ENCODE measurements around the gene CACNA1C.
A peak's percentile ranks its signal among the peaks of the same experiment; 100 is the strongest.

CACNA1C gene

GRCh38 chr12:2642896-2643425, 590.2 kb downstream of the CACNA1C start:
- no peak overlapping the region for H3K9ac ChIP-seq (ENCODE audit: low read length)
- no peak overlapping the region for H3K4me3 ChIP-seq (ENCODE audit: low read length)
- no peak overlapping the region for H3K27ac ChIP-seq (ENCODE audit: low read depth, low read length)
- no peaks in the 10 kb centered on the region for H3K27me3 ChIP-seq (ENCODE audit: control insufficient read depth, insufficient read depth, low read length)
- H3K4me1 ChIP-seq (ENCODE audit: control insufficient read depth, insufficient read depth, low read length) = peaks cover 8% of the 10 kb centered on the region
- no peaks in the 10 kb centered on the region for H3K36me3 ChIP-seq (ENCODE audit: control insufficient read depth, insufficient read depth, low read length)

DNA sequence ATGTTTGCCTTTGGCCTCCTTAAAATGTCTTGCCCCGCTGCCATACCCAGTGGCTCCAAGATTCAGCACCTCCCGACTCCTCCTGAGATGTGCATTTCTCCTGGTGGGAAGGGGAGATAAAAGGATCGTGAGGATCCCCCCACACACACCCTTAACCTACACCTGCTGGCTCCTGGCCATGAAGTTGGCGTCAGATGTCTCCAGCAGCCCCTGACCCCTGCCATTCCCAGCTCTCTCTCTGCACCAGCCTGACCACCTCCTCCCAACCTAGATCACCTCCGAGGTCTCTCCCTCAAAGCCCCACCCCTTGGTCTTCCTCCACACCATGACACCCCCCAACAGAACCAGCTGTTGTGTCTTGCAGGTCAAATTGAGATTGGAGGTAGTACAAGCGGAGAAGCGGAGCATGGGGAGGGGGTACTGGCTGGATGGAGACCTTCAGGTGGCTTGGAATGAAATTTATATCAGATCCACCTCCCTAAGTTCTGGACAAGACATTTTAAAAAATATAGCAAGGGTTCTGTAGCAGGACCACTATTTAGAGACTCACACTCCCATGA, 590.9 kb downstream of the CACNA1C start:
- Histone ChIP-seq H3K4me3 (ENCODE audit: low read length) (no peak overlapping the region), H3K27me3 (ENCODE audit: control insufficient read depth, insufficient read depth, low read length) (no peaks in the 10 kb centered on the region), H3K27ac (ENCODE audit: low read depth, low read length) (no peak overlapping the region), H3K9ac (ENCODE audit: low read length) (no peak overlapping the region), H3K4me1 (ENCODE audit: control insufficient read depth, insufficient read depth, low read length) (peaks cover 8% of the 10 kb centered on the region), H3K36me3 (ENCODE audit: control insufficient read depth, insufficient read depth, low read length) (no peaks in the 10 kb centered on the region)

- H3K27ac ChIP-seq (ENCODE audit: low read depth, low read length) = no peak overlapping the region
- H3K27me3 ChIP-seq (ENCODE audit: control insufficient read depth, insufficient read depth, low read length) = no peaks in the 10 kb centered on the region
- H3K36me3 ChIP-seq (ENCODE audit: control insufficient read depth, insufficient read depth, low read length) = no peaks in the 10 kb centered on the region
- peaks cover 12% of the 10 kb centered on the region for H3K4me1 ChIP-seq (ENCODE audit: control insufficient read depth, insufficient read depth, low read length)
- H3K9ac ChIP-seq (ENCODE audit: low read length) = no peak overlapping the region
- H3K4me3 ChIP-seq (ENCODE audit: low read length) = no peak overlapping the region
Observed at GRCh38 chr12:2644683-2645405, 592.1 kb downstream of the CACNA1C start.

- Histone ChIP-seq H3K27me3 (ENCODE audit: control insufficient read depth, insufficient read depth, low read length) (no peaks in the 10 kb centered on the region), H3K36me3 (ENCODE audit: control insufficient read depth, insufficient read depth, low read length) (no peaks in the 10 kb centered on the region), H3K27ac (ENCODE audit: low read depth, low read length) (no peak overlapping the region)
Observed at GRCh38 chr12:2645460-2645859, 592.7 kb downstream of the CACNA1C start.

DNA sequence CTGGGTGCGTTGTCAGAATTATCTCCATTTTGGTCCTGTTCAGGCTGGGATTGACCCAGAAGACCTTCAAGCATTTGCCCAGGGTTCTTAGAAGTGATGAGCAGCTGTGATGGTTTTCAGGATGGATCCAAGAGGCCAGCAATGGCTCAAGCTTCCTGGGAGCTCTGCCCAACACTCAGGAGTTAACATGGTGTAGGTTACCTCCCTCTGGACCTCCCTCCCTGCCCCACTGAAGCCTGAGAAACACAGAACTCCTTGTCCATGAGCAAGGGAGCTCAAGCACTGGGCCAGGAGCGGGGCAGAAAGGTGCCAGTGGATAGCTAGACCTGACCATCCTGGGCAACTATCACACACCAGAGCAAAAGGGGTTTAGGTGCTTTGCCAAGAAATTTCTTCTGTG, 593.6 kb downstream of the CACNA1C start:
- no peaks in the 10 kb centered on the region for H3K36me3 ChIP-seq (ENCODE audit: control insufficient read depth, insufficient read depth, low read length)
- H3K27ac ChIP-seq (ENCODE audit: low read depth, low read length) = no peak overlapping the region
- H3K27me3 ChIP-seq (ENCODE audit: control insufficient read depth, insufficient read depth, low read length) = no peaks in the 10 kb centered on the region
- no peak overlapping the region for H3K4me3 ChIP-seq (ENCODE audit: low read length)
- H3K4me1 ChIP-seq (ENCODE audit: control insufficient read depth, insufficient read depth, low read length) = peaks cover 4% of the 10 kb centered on the region
- no peak overlapping the region for H3K9ac ChIP-seq (ENCODE audit: low read length)

More at GRCh38 chr12:2645460-2645859, 592.7 kb downstream of the CACNA1C start:
- H3K4me1 ChIP-seq (ENCODE audit: control insufficient read depth, insufficient read depth, low read length) = peaks cover 9% of the 10 kb centered on the region
- H3K9ac ChIP-seq (ENCODE audit: low read length) = no peak overlapping the region
- H3K4me3 ChIP-seq (ENCODE audit: low read length) = no peak overlapping the region

DNA sequence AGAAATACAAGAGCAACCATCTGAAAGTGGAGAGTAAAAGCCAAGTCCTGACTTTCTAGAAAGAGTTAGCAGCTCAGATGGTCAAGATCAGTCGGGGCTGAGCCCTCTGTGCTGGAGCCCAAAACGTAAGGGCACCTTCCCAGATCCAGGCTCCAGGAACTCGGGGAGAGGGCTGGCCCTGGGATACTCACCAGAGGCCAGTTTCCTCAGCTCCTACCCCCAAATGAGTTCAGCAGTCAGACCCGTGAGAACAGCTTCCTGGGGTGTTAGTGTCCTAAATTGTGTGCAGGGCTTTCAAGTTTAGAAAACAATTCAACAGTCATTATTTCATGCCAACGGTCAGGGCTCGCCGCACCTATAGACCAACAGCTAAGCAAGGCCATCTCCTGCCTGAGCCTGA, 594.4 kb downstream of the CACNA1C start:
- no peak overlapping the region for H3K27ac ChIP-seq (ENCODE audit: low read depth, low read length)
- peaks cover 4% of the 10 kb centered on the region for H3K4me1 ChIP-seq (ENCODE audit: control insufficient read depth, insufficient read depth, low read length)
- H3K36me3 ChIP-seq (ENCODE audit: control insufficient read depth, insufficient read depth, low read length) = no peaks in the 10 kb centered on the region
- H3K9ac ChIP-seq (ENCODE audit: low read length) = no peak overlapping the region
- no peak overlapping the region for H3K4me3 ChIP-seq (ENCODE audit: low read length)
- no peaks in the 10 kb centered on the region for H3K27me3 ChIP-seq (ENCODE audit: control insufficient read depth, insufficient read depth, low read length)

DNA sequence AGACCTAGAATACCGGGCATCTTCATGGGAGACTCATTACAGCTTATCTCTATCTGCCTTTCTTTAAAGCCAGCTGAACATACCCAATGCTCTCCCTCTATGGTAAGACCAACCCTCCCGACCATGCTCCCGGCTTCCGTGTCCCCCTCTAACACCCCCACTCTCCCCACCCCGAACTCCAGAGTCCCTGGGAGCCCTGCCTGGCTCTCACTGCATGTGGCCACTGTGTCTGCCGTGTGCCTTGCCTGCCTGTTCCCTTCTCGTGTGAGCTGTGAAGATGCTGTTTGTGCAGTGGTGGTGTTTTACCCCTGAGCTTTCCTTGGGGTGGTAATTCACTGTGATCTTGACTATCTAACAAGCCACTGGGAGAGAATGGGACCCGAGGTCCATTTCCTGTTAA, 595.6 kb downstream of the CACNA1C start:
- Histone ChIP-seq H3K27me3 (ENCODE audit: control insufficient read depth, insufficient read depth, low read length) (no peaks in the 10 kb centered on the region), H3K36me3 (ENCODE audit: control insufficient read depth, insufficient read depth, low read length) (no peaks in the 10 kb centered on the region), H3K27ac (ENCODE audit: low read depth, low read length) (no peak overlapping the region)

GRCh38 chr12:2649201-2650030, 596.6 kb downstream of the CACNA1C start:
- Histone ChIP-seq H3K27me3 (ENCODE audit: control insufficient read depth, insufficient read depth, low read length) (no peaks in the 10 kb centered on the region), H3K4me1 (ENCODE audit: control insufficient read depth, insufficient read depth, low read length) (peaks cover 4% of the 10 kb centered on the region), H3K36me3 (ENCODE audit: control insufficient read depth, insufficient read depth, low read length) (no peaks in the 10 kb centered on the region), H3K27ac (ENCODE audit: low read depth, low read length) (peak overlapping the region; percentile 69), H3K9ac (ENCODE audit: low read length) (no peak overlapping the region), H3K4me3 (ENCODE audit: low read length) (no peak overlapping the region)

More for the DNA sequence above, 595.6 kb downstream of the CACNA1C start:
- H3K4me1 ChIP-seq (ENCODE audit: control insufficient read depth, insufficient read depth, low read length) = peaks cover 4% of the 10 kb centered on the region
- no peak overlapping the region for H3K9ac ChIP-seq (ENCODE audit: low read length)
- no peak overlapping the region for H3K4me3 ChIP-seq (ENCODE audit: low read length)

GRCh38 chr12:2650261-2651067, 597.7 kb downstream of the CACNA1C start:
- Histone ChIP-seq H3K4me3 (ENCODE audit: low read length) (no peak overlapping the region), H3K27ac (ENCODE audit: low read depth, low read length) (peak overlapping the region; percentile 69), H3K27me3 (ENCODE audit: control insufficient read depth, insufficient read depth, low read length) (no peaks in the 10 kb centered on the region), H3K4me1 (ENCODE audit: control insufficient read depth, insufficient read depth, low read length) (peaks cover 4% of the 10 kb centered on the region), H3K9ac (ENCODE audit: low read length) (no peak overlapping the region), H3K36me3 (ENCODE audit: control insufficient read depth, insufficient read depth, low read length) (peaks cover 8% of the 10 kb centered on the region)

DNA sequence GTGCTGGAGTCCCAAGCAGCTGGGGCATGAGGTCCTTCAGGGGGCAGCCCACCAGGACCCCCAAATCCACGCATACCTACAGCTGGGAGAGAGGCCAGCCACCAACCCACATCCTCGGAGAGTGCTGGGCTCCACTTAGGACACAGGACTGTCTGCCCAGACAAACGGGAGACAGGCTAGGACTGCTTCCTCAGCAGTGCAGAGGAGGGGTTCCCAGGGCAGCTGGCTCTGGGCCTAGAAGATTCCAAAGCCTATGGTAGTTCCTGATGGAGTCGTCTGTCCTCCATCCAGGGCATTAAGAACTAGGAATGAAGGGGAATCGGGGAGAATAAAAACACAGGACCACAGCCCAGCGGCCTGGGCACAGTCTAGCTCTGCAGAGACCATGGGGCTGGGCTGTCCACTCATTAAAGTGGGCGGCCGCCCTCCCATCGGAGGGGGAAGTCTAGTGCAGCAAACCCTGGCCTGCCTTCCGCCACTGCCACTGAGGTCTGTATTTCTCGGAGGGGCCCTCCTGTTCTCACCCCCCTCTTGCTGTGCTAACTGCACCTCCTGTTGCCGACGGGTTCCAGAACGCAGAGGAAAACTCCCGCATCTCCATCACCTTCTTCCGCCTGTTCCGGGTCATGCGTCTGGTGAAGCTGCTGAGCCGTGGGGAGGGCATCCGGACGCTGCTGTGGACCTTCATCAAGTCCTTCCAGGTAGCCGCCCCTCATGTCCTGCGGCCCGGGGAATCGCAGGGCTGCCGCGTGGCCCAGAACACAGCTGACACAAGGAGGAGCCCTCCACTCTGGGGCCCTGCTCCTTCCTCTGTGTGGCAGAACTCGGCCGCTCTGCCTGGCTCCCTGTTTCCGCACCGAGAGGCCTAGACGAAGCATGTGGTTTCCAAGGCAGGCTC, 598.5 kb downstream of the CACNA1C start:
- peaks cover 4% of the 10 kb centered on the region for H3K4me1 ChIP-seq (ENCODE audit: control insufficient read depth, insufficient read depth, low read length)
- H3K9ac ChIP-seq (ENCODE audit: low read length) = no peak overlapping the region
- peaks cover 8% of the 10 kb centered on the region for H3K36me3 ChIP-seq (ENCODE audit: control insufficient read depth, insufficient read depth, low read length)
- H3K27me3 ChIP-seq (ENCODE audit: control insufficient read depth, insufficient read depth, low read length) = no peaks in the 10 kb centered on the region
- H3K4me3 ChIP-seq (ENCODE audit: low read length) = no peak overlapping the region
- H3K27ac ChIP-seq (ENCODE audit: low read depth, low read length) = peak overlapping the region; percentile 57

DNA sequence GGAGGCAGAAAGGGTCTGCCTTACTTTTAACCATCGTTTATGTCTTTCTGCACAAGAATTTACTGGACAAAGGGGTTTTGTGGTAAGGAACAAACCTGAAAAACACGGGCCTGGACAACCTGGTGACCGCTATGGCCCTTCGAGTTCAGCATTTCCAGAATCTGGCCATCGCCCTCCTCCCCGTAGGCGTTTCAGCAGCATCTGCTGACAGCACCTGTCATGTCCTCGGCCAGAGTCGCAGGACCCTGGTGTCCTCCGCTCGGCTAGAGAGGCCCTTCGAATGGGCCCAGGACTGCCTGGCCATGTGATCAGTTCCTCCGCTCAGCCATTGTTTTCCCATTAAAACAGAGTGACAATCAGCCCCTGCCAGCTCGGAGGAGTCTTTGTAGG, 599.2 kb downstream of the CACNA1C start:
- H3K9ac ChIP-seq (ENCODE audit: low read length) = no peak overlapping the region

More for the DNA sequence above, 599.2 kb downstream of the CACNA1C start:
- H3K27me3 ChIP-seq (ENCODE audit: control insufficient read depth, insufficient read depth, low read length) = no peaks in the 10 kb centered on the region
- H3K4me1 ChIP-seq (ENCODE audit: control insufficient read depth, insufficient read depth, low read length) = peaks cover 4% of the 10 kb centered on the region
- no peak overlapping the region for H3K27ac ChIP-seq (ENCODE audit: low read depth, low read length)
- H3K36me3 ChIP-seq (ENCODE audit: control insufficient read depth, insufficient read depth, low read length) = peaks cover 8% of the 10 kb centered on the region
- H3K4me3 ChIP-seq (ENCODE audit: low read length) = no peak overlapping the region
